GM21447 (cell line): Measurements from ENCODE around the gene CHRNB2.

ENCODE experiments used
- ATAC-seq: cut with Tn5 transposase; IDR thresholded peaks from one replicate; pipeline ENCODE4 v1.9.1; 2021; ENCODE audit not compliant: unreplicated experiment

The CHRNB2 gene

DNA sequence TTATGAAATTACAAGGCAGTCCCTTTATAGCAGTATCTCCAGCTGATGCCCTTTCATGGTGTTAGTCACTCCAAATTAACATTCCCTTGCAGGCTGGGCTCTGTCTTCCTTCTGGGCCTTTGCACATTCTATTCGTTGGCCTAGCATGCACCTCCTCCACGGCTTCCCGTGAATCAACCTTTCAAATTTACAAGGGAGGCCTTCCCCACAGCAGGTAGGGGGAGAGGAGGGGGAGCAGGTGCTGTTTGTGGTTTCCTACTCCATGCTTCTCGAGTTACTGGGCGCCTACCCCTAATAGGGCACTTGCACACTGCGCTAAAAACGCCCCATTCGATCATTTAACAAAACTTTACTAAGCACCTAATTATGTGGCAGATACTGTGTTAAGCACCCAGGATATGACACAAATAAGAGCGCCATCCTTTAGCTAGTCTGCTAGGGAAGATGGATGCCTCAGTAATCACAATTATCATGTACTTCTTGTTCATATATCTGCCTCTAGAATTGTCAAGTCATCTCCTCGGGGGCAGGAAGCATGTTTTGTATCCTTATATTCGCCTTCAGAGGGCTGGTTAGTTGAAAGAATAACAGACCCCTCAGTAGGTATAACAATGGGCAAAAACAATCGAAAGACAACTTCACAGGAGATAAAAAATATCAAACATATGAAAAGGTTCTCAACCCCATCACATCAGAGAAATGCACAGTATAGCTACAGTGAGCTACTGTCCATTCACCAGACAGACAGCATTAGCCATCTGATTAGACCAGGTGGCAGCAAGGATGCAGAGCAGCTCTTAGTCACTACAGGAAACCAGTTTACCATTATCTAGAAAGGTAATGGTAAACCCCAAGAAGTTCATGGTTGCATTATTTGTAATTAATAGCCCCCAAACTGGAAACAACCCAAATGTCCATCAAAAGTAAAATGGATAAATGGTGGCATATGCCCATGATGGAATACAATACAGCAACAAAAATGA lies 42.1 kb downstream of the CHRNB2 start:
- ATAC-seq = no peak

GRCh38 chr1:154611150-154611862 lies 43.7 kb downstream of the CHRNB2 start:
- ATAC-seq = no peak

GRCh38 chr1:154614247-154614646 lies 46.7 kb downstream of the CHRNB2 start:
- ATAC-seq = no peak

DNA sequence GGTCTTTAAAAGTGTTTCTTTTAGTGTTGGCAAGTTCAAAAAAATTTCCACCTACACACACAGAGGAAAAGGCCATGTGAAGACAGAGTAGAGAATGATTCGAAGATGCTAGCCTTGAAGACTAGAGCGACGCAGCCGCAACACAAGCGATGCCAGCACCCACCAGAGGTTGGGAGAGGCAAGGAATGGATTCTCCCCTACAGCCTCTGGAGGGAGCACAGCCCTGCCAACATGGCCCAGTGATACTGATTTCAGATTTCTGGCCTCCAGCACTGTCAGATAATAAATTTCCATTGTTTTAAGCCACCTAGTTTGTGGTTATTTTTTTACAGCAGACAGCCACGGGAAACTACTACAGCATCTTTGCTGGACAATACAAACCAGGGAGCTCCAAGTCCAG lies 47.3 kb downstream of the CHRNB2 start:
- no peak for ATAC-seq

DNA sequence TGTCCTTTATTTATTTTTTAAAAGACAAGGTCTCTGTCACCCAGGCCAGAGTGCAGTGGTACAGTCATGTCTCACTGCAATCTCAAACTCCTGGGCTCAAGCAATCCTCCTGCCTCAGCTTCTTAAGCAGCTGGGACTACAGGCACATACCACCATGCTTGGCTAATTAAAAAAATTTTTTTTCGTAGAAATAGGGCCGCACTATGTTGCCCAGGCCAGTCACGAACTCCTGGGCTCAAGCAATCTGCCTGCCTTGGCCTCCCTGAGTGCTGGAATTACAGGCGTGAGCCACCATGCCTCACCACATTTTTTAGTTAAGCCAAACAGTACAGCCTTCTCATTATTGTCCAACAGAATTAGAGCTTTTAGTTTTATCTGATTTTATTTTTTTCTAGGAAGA lies 47.8 kb downstream of the CHRNB2 start:
- no peak for ATAC-seq

- ATAC-seq = no peak
Measured at GRCh38 chr1:154616659-154617345, 49.2 kb downstream of the CHRNB2 start.

GRCh38 chr1:154619181-154619948 lies 51.8 kb downstream of the CHRNB2 start:
- no peak for ATAC-seq

DNA sequence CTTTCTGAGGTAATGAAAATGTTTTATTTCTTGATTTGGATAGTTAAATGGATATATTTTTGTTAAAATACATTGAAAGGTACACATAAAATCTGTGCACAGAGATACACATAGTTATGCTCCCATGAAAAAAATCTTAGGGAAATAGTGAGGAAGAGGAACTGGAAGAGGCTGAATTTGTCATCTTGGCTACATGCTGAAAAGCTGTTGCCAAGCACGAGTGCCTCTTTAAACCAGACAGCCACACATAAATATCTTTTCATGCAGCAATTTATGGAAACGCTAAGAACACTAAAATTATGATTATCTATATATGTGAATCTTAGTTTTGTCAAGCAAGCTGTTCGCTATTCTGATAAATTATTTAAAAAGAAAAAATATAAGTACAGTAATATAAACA lies 53.2 kb downstream of the CHRNB2 start:
- ATAC-seq = no peak

- no peak for ATAC-seq
Measured at GRCh38 chr1:154621875-154622274, 54.3 kb downstream of the CHRNB2 start.

- ATAC-seq = no peak
Measured at GRCh38 chr1:154622503-154623039, 55.0 kb downstream of the CHRNB2 start.

- ATAC-seq = no peak
Measured at GRCh38 chr1:154623358-154623757, 55.8 kb downstream of the CHRNB2 start.

- ATAC-seq = no peak
Measured at GRCh38 chr1:154624746-154625643, 57.4 kb downstream of the CHRNB2 start.

DNA sequence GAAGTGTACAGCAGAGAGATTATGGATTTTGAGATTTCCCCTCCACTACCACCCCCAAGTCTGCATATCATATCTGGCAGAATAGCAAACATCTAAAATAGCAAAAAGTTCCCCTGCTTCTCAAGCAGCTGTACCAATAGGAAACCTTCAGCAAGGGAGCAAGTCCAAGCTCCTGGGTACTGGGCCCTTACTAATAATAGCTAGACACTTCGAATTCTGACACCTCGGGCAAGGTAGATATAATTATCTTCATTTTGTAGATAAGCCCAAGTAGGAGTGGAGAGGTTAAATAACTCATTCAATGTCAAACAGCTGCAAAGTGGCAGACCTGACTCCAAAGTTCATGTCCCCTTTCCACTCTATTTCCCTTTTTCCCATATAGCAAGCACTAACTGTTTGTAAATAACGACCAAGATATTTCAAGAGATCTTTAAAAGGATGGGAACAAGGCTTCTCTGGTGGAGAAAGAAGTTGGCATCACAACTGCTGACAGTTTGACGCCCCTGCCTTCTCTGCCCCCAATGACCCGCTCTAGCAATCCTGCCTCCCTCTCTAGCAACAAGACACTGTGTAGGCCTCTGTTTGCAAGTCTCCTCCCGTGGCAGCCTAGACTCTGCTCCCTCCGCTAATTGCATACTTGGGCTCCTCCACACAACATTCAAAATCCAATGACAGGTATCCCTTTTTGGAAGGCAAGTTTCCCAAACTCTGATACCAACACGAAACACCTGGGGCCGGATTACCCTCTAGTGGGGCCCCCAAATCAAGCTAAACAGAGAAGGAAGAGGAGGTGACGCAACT lies 59.1 kb downstream of the CHRNB2 start:
- no peak for ATAC-seq

DNA sequence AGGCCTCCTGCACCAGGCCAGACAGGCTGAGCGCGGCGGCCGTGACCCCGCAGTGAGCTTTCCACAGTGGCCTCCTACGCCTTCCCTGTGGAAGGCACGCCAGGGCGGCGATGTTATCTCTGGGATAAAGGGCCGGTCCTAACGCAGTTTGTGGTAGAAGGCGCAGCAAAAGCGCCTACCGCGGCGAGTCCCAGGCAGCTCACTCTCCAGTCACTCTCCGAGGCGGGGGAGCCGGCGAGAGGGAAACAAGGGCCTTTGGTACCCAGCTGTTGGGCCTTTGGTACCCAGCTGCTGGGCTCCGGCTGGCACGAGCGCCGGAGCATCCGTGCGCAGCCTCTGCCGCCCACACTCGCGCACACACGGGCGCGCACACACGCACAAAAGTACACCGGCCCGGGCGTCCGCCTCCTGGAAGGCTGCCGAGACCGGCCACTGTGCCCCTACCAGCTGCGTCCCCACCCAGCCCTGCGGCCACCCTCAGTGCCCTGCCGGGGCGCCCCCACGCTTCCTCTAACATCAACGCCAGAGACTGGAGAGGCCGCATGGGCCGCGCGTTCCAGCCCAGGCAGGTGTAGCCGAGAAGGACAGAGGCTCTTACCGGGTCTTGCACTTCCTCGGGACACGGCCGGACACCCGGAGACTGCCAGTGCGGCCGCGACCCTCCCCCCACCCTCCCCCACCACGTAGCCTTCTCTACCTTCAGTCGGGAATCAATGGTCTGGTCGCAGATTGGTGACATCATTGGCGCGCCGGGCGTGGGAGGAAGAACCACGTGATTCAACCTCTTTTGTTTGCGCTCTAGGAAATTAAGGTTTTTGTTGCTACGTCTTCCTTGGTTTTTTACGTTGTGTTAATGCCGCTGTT lies 59.9 kb downstream of the CHRNB2 start:
- no peak for ATAC-seq

- ATAC-seq = no peak
Measured at GRCh38 chr1:154628121-154628405, 60.5 kb downstream of the CHRNB2 start.

- no peak for ATAC-seq
Measured at GRCh38 chr1:154629061-154629674, 61.6 kb downstream of the CHRNB2 start.
